ENCODE measurements around the gene HADHB.

Gene HADHB

GRCh38 chr2:26298286-26298637 is 53.5 kb downstream of the HADHB start:
- Histone ChIP-seq H3K27me3 (ENCODE audit: insufficient read depth, poor library complexity, severe bottlenecking) (no peaks in the 10 kb centered on the region), H3K4me3 (replicated peaks; ENCODE audit: insufficient read depth, low read length) (no peak overlapping the region), H3K27ac (replicated peaks) (no peak overlapping the region)
- TF ChIP-seq GABPA (IDR thresholded peaks at IDR 0.05; ENCODE audit: low read depth), result no peak
- no peak for DNase-seq (ENCODE audit: low read depth in 1 of 2, low spot score in 1 of 2)

- TF ChIP-seq CTCF (IDR thresholded peaks at IDR 0.05; ENCODE audit: insufficient read depth, low read length) (no peak), GABPA (IDR thresholded peaks at IDR 0.05; ENCODE audit: low read depth) (no peak), POLR2AphosphoS5 (IDR thresholded peaks at IDR 0.05; ENCODE audit: low read depth) (no peak), SPI1 (IDR thresholded peaks at IDR 0.05; ENCODE audit: borderline replicate concordance, low read depth) (no peak), REST (IDR thresholded peaks at IDR 0.05; ENCODE audit: insufficient replicate concordance, low read depth) (no peak)
- Histone ChIP-seq H3K4me3 (replicated peaks; ENCODE audit: insufficient read depth, low read length) (no peak overlapping the region), H3K27ac (replicated peaks) (no peak overlapping the region), H3K27me3 (ENCODE audit: insufficient read depth, poor library complexity, severe bottlenecking) (no peaks in the 10 kb centered on the region)
- DNase-seq (ENCODE audit: low read depth in 1 of 2, low spot score in 1 of 2), result no peak
Measured at GRCh38 chr2:26298638-26299393, 54.1 kb downstream of the HADHB start.

GRCh38 chr2:26299471-26300101 is 54.8 kb downstream of the HADHB start:
- DNase-seq (ENCODE audit: low read depth in 1 of 2, low spot score in 1 of 2), result no peak
- no peak overlapping the region for H3K4me3 ChIP-seq (replicated peaks; ENCODE audit: insufficient read depth, low read length)
- H3K27ac ChIP-seq (replicated peaks), result no peak overlapping the region
- no peaks in the 10 kb centered on the region for H3K27me3 ChIP-seq (ENCODE audit: insufficient read depth, poor library complexity, severe bottlenecking)
- TF ChIP-seq POLR2AphosphoS5 (IDR thresholded peaks at IDR 0.05; ENCODE audit: low read depth), result no peak
- no peak for TF ChIP-seq GABPA (IDR thresholded peaks at IDR 0.05; ENCODE audit: low read depth)
- TF ChIP-seq SPI1 (IDR thresholded peaks at IDR 0.05; ENCODE audit: borderline replicate concordance, low read depth), result no peak
- no peak for TF ChIP-seq REST (IDR thresholded peaks at IDR 0.05; ENCODE audit: insufficient replicate concordance, low read depth)
- TF ChIP-seq CTCF (IDR thresholded peaks at IDR 0.05; ENCODE audit: insufficient read depth, low read length), result no peak

GRCh38 chr2:26300234-26300925 is 55.6 kb downstream of the HADHB start:
- Histone ChIP-seq H3K27ac (replicated peaks) (no peak overlapping the region), H3K27me3 (ENCODE audit: insufficient read depth, poor library complexity, severe bottlenecking) (no peaks in the 10 kb centered on the region), H3K4me3 (replicated peaks; ENCODE audit: insufficient read depth, low read length) (no peak overlapping the region)
- TF ChIP-seq GABPA (IDR thresholded peaks at IDR 0.05; ENCODE audit: low read depth), result no peak
- no peak for TF ChIP-seq POLR2AphosphoS5 (IDR thresholded peaks at IDR 0.05; ENCODE audit: low read depth)
- no peak for TF ChIP-seq SPI1 (IDR thresholded peaks at IDR 0.05; ENCODE audit: borderline replicate concordance, low read depth)
- no peak for TF ChIP-seq CTCF (IDR thresholded peaks at IDR 0.05; ENCODE audit: insufficient read depth, low read length)
- TF ChIP-seq REST (IDR thresholded peaks at IDR 0.05; ENCODE audit: insufficient replicate concordance, low read depth), result no peak
- DNase-seq (ENCODE audit: low read depth in 1 of 2, low spot score in 1 of 2), result no peak
